ENCODE data around the gene PIGZ. TPM values are rescaled to one million over a fixed set of nuclear protein-coding genes. Genes with fewer than 3 reads are reported as not detected.

The PIGZ gene
- total RNA-seq, 1 experiment from 2014 or later: 1.4 TPM

DNA sequence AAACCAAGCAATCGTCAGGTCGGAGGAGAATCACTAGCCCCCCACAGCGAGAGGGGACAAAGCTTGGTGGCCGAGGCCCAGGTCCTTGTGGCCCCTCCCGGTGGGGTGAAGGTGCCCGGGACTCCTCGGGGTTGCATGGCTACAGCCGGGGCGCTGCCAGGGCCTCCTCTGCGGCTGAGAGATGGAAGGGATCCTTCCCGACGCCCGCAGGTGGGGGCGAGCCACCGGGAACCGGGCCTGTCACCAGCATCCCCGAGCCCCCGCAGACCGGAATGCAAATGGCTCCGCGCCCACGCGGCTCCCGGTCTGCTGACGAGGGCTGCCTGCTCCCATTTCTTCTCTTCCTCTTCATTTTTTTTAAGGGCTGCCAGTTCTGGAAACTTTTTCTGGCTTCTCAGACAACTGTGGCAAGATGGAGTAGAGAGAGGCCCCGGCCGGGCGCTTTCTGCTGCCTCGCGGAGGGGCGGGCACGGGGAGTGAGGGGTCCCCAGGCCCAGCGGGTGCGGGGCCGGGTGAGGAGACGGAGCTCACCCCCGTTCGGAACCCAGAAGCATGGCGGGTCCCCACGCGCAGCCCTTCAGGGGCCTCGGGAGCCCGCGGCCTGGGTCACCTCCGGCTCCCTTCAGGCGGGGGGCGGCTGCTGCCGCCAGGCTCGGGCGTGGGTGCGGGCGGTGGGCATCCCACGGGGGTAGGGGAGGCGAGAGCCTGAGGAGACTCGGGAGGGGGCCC lies 33.5 kb upstream of the PIGZ start (continued):
- TF ChIP-seq MAX (IDR thresholded peaks at IDR 0.05): no peak
- TF ChIP-seq SP1 (IDR thresholded peaks at IDR 0.05; ENCODE audit: low read depth): no peak
- TF ChIP-seq YY1 (IDR thresholded peaks at IDR 0.05; ENCODE audit: extremely low read depth, insufficient replicate concordance, low read depth, low read length): no peak
- no peak for TF ChIP-seq POLR2AphosphoS5 (IDR thresholded peaks at IDR 0.05; ENCODE audit: low read depth, low read length)
- no peak for TF ChIP-seq ATF3 (IDR thresholded peaks at IDR 0.05)
- TF ChIP-seq ZFX (IDR thresholded peaks at IDR 0.05): no peak
- TF ChIP-seq TCF7L2 (IDR thresholded peaks at IDR 0.05; ENCODE audit: borderline replicate concordance, extremely low read depth, insufficient read depth, insufficient read length): no peak

- intact Hi-C loops (cut with micrococcal nuclease): no loop called here
- Histone ChIP-seq H3K27ac (ENCODE audit: low read depth, low read length) (no peak overlapping the region), H3K9me3 (ENCODE audit: control insufficient read depth in 1 of 2, insufficient read depth in 1 of 2, low read depth in 1 of 2, low read length in 2 of 2) (no peaks in the 10 kb centered on the region), H3K4me3 (replicated peaks in 1 of 2; ENCODE audit: low read depth in 1 of 2, low read length in 2 of 2) (no peak overlapping the region), H4K20me1 (ENCODE audit: insufficient read depth) (no peaks in the 10 kb centered on the region), H3K9ac (ENCODE audit: low read length) (no peak overlapping the region), H3K36me3 (ENCODE audit: control insufficient read depth in 1 of 2, insufficient read depth in 2 of 2, low read length in 2 of 2) (no peaks in the 10 kb centered on the region), H3K9me2 (ENCODE audit: insufficient read depth) (no peaks in the 10 kb centered on the region), H3K4me2 (ENCODE audit: low read length) (no peak overlapping the region), H3K4me1 (ENCODE audit: control insufficient read depth in 1 of 2, insufficient read depth in 2 of 2, low read length in 2 of 2) (peaks cover 16 to 27% of the 10 kb centered on the region in 2 experiments; a peak in 3 of 4 replicates), H2AFZ (ENCODE audit: low read depth, low read length, poor library complexity, severe bottlenecking) (no peak overlapping the region), H3K27me3 (ENCODE audit: insufficient read depth, low read length) (no peaks in the 10 kb centered on the region), H3K79me2 (ENCODE audit: insufficient read depth, low read length) (no peaks in the 10 kb centered on the region)
- BruUV-seq (replicated peaks): no TSS peak
- DNase-seq (ENCODE audit: low read depth, low spot score): no peak
- POLR2A ChIA-PET: no interaction called here
- TF ChIP-seq ZBTB33 (IDR thresholded peaks at IDR 0.05; ENCODE audit: extremely low read depth, insufficient replicate concordance, low read length) (no peak), SIN3A (IDR thresholded peaks at IDR 0.05; ENCODE audit: low read depth) (no peak), ZNF274 (IDR thresholded peaks at IDR 0.05; ENCODE audit: low read depth, low read length) (no peak), ZFX (IDR thresholded peaks at IDR 0.05) (no peak), ATF3 (IDR thresholded peaks at IDR 0.05) (no peak)
- RAD21 ChIA-PET (ENCODE audit: low non-redundant PET in 1 of 2, low total read pairs in 2 of 2, uncharacterized antibody in 2 of 2, unreplicated experiment in 2 of 2): no interaction called here
- CTCF ChIA-PET: interaction anchor here (2.3 kb wide), 1 partner anchor 186 kb away, joined by 7 read pairs; no protein-coding TSS in a partner anchor
- no peak for ATAC-seq
Observed at GRCh38 chr3:197001106-197001971, 32.7 kb upstream of the PIGZ start.

Measured in HCT116 (cell line).